HG02840 (cell line): Measurements from ENCODE around the gene SLC6A19.
"Not testable (repeated sequence)": the region's sequence is repeated elsewhere in the genome, so short reads cannot be mapped to it uniquely, and the experiment has no call there.

Experiments used
- ATAC-seq: cut with Tn5 transposase; IDR thresholded peaks from one replicate; pipeline ENCODE4 v1.9.1; 2021; ENCODE audit warnings: mild to moderate bottlenecking, moderate library complexity, moderate number of reproducible peaks; ENCODE audit not compliant: unreplicated experiment, low FRiP score

Gene SLC6A19

DNA sequence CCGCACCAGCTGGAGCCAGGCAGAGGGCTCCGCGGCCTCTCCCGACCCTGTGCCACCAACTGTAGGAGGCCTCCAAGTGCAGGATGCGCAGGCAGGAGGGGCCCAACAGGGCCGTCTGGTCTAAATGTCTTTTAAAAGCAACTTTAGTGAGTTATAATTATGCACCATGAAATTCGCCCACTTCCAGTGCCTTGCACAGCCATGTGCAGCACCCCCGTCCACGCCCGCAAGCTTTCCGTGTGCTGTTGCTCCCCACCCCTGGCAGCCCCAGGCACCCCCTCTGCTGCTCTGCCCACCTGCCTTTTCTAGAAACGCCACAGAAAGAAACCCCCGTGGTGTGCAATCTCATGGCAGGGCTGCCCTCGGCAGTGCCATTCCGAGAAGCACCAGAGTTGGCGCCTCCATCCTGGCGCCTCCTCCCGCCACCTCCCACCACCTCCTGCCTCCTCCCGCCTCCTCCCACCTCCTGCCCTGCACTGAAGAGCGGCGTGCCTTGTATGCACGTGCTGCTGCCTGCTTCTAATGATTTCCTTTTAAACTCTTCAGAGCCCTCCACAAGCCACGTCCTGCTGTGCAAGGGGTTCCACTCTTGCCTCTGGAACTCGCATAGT, 16.3 kb downstream of the SLC6A19 start:
- ATAC-seq, result no peak

DNA sequence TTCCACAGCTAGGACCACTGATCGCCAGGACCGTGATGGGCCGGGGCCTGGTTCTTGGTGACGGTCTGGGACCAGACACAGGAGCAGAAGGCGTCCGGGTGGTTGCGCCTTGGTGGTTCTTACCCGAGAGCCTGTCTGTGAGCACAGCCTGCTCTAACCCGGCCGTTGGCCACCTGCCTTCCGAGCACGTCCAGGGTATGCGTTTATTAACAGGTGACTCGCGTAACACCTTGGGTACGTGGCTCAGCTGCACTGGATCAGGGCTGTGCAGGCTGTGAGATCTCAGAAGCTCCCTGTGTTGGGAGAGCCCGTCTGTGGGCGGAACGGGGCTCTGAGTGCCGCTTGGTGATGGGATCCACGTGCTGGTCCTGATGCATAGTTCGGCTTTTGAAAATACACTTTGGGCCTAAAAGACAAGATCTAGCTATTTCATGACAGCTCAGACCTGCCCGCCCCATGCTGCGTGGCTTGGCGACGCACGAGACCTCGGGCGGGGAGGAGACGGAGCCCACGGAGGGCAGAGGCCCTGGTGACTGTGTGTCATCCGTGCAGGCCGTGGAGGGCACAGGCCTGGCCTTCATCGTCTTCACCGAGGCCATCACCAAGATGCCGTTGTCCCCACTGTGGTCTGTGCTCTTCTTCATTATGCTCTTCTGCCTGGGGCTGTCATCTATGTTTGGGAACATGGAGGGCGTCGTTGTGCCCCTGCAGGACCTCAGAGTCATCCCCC, 17.1 kb downstream of the SLC6A19 start:
- no peak for ATAC-seq

DNA sequence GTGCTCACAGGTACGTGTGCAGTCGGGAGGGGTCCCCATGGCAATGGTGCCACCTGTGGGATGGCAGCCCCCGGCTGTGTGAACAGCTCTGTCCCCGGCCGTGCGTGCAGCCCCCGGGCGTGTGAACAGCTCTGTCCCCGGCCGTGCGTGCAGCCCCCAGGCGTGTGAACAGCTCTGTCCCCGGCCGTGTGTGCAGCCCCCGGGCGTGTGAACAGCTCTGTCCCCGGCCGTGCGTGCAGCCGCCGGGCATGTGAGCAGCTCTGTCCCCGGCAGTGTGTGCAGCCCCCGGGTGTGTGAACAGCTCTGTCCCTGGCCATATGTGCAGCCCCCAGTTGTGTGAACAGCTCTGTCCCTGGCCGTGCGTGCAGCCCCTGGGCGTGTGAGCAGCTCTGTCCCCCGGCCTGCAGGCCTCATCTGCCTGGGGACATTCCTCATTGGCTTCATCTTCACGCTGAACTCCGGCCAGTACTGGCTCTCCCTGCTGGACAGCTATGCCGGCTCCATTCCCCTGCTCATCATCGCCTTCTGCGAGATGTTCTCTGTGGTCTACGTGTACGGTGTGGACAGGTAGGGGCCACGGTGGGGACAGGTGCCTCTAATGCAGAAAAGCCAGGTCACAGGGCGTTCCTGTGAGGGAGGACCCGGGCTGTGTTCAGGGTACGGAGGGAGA, 17.8 kb downstream of the SLC6A19 start:
- no peak for ATAC-seq

DNA sequence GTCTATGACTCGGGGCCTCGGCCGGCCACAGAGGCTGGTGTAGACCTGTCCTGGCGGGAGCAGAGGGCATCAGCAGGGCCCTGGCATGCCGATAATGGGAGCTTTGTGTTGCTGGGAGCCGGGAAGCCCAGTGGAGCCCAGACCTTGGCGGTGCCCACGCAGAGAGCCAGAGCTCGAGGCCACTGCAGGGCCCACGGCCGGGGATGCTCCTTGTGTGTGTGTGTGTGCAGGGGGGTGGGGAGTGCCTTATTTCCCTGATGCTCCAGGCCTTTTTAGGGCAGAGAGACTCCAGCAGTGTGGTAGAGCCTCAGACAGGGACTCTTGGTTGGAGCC, 18.3 kb downstream of the SLC6A19 start:
- ATAC-seq, result no peak

DNA sequence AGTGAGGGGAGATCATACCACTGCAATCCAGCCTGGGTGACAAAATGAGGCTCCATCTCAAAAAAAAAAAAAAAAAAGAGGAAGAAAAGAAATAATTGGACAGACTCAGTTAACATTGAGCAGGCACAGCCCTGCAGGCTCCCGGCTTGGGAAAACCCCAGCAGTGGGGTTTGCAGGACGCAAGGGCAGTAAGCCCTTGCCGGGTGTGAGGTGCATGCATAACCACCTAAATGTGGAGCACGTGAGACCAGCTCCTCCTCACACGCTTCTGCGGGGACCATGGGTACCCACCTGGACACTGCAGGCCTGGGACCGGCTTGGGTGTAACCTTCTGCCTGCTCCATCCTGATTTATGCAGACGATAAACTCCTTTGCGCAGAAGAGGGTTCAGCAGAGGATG, 19.0 kb downstream of the SLC6A19 start:
- ATAC-seq, result no peak

DNA sequence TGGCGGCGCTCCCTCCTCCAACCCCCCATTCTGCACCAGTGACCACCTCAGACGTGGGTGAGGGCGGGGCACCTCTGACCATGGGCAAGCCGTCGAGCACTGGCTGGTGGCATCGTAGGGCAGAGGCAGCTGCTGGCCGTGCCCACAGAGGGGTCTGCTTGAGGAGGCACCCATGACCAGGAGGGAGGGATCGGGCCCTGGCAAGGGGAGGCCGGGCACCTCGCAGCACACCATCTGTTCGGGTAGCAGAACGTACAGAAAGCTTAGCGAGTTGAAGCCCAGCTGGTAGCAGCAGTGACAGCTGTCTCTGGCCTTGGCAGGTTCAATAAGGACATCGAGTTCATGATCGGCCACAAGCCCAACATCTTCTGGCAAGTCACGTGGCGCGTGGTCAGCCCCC, 19.4 kb downstream of the SLC6A19 start:
- ATAC-seq, result no peak

DNA sequence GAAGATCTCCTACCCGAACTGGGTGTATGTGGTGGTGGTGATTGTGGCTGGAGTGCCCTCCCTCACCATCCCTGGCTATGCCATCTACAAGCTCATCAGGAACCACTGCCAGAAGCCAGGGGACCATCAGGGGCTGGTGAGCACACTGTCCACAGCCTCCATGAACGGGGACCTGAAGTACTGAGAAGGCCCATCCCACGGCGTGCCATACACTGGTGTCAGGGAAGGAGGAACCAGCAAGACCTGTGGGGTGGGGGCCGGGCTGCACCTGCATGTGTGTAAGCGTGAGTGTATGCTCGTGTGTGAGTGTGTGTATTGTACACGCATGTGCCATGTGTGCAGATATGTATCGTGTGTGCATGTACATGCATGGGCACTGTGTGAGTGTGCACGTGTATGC, 20.3 kb downstream of the SLC6A19 start:
- ATAC-seq, result no peak

DNA sequence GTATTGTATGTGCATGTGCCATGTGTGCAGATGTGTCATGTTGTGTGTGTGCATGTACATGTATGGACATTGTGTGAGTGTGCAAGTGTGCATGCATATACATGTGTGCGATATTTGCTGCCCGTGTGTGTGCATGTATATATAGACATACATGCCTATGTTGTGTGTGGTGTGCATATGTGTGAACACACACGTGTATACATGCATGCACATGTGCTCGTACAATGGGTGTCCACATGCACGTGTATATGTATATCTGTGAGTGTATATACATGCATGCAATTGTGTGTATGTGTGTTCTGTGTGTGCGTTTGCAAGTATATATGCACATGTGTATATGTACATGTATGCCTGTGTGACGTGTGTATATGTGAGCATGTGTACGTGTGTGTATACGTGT, 20.8 kb downstream of the SLC6A19 start:
- no peak for ATAC-seq

DNA sequence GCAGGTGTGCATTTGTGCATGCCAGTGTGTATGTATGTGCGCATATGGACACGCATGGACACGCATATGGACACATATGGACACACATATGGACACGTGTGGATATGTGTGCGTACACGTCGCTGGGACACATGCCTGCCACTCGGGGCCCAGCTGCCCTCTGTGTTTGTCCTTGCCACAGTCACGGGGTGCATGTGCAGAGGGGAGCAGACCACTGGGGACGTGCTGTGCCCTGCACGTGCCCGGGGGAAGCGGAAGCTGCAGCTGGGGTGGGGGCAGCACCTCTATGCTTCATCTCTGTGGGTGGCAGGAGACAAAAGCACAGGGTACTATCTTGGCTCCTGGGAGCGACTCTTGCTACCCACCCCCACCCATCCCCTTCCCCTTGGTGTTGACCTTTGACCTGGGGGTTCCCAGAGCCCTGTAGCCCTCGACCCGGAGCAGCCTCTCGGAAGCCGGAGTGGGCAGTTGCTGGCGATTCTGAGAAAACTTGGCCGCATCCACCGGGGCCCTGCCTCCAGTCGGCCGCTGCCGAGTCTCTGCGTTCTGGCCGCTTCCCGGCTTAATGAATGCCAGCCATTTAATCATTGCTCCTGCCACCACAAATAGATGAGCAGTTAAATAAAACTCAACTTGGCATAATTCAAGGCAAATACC, 21.4 kb downstream of the SLC6A19 start:
- ATAC-seq, result no peak

DNA sequence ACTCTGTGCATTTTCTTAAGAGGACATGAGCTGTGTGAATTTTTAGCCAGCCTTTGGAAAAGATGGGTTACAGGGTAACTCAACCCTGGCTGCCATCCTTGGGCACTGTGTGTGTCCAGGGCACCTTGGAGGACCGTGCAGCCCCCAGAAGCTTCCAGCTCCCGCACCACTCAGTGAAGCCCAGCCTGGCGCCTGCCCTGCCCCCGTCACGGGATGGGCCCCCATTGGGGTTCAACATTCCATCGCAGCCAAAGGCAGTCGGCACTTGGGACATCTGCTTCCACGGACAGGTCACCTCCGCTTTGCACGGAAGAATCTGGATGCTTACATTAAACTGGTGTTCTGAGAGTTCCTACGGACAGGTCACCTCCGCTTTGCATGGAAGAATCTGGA, 21.9 kb downstream of the SLC6A19 start:
- ATAC-seq, result no peak

DNA sequence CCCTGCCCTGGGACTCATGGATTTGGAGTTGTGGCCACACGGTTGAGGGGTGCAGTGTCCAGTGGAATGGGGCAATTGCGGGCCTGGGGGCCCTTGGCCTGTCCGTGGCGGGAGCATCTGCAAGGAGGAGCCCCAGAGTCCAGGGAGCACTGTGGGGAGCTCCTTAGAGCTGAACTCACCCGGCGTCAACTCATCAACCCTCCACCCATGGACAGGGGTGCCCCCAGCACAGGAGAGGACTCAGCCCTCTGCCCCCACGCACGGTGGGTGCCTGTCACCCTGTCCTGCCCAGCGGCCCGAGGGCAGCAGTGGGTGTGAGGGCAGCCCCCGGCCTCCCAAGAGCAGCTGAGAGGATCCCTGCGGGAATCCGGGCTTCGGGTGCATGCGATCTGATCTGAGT, 23.2 kb downstream of the SLC6A19 start:
- no peak for ATAC-seq

DNA sequence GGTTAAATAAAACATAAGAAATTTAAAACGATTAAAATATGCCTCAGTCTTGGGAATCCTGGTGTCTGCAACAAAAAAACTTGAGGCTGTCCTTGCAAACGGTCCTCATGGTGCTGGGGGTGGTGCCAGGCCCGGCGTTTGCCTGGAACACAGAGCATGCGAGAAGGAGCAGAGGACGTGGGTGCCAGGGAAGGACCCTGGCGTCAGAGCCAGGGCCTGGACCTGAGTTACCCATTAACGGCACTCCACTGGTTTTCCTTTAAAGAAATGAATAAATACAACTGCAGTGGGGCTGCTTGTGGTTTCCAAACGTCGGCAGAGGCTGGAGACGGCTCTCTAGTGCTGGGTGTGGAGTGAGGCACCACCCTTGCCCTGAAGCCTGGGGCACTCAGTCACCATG, 23.7 kb downstream of the SLC6A19 start, which contains the start of gene SLC6A18:
Gene SLC6A18, plus strand, starts transcription at position 301 of the 400 bp plus-strand sequence. Its CDS starts 97 bp downstream, at position 398.
- no peak for ATAC-seq

DNA sequence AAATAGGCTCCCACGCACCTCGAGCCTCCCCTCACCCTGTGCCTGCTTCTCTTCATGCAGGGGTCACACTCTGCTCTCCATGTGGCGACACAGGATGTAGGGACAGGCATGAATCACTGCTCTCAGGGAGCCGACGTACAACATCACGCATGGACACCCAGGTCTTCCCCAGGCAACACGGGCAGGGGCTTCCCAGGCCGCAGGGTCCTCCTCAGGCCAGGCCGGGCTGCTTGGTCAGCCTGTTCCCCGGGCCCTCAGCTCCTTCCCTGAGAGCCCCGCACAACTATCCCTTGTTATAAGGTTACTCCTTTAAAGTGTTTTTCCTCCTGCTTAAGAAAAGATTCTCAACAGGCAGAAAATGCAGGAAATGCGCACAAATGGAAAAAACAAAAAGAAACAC, 24.8 kb downstream of the SLC6A19 start:
- ATAC-seq, result no peak

DNA sequence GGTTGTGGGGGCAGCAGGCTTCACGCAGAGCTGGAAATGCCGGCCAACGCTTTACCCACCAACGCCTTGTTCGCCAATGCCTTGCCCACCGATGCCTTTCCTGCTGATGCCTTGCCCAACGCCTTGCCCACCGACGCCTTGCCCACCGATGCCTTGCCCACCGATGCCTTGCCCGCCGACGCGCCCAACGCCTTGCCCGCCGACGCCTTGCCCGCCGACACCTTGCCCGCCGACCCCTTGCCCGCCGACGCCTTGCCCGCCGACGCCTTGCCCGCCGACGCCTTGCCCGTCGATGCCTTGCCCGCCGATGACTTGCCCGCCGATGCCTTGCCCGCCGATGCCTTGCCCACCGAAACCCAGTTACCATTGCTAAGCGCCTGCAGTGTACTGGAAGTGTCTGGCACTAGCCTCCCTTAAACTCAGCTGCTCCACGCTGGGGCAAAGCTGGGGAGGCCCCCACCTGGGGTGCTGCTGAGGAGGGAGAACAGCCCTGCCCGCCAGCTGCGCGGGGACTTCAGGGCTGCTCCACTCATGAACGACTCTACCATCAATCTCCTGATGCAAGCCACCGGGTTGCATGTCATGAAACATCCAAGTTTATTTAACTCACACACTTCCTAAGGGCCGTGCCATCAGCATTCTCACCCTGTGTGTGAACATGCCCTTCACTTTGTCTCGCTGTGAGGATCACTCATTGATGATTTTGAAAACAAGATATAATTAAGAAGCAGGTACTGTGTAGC, 25.6 kb downstream of the SLC6A19 start:
- ATAC-seq, result no peak

DNA sequence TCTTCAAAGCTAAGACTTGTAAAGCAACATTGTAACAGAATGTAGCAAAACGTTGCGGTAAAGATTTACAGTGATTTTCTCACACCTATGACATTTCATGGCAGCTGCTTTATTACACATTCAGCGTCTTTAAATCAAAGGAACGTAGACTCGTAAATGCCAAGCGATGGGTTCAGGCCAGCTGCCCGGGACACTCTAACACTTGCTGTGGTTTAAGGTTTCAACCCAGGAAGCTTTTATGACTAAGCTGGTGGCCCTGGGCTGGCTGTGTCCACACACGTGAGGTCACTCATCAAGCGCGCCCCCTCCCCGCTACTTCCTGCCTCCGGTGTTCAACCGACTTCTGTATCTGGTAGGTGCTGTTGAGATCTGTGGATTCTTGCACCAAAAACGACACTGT, 26.3 kb downstream of the SLC6A19 start:
- ATAC-seq, result no peak

DNA sequence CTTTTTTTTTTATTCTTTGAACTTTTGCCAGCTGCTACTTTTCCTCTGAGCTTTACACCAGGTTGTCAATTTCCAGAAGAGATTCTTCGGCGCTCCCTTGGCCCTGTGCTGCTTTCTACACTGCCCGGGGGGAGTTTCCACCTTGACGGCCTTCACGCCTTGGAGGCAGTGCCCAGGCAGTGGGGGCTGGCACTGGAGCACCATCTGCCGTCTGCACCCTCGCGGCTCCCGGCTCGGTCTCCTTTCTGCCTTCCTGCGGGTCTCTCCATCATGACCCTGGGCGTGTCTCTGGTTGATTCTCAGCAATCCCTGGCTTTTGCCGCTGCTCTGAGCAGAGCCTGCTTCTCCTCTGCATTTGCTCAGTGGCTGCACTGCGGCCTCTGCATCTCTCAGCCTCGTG, 26.7 kb downstream of the SLC6A19 start:
- no peak for ATAC-seq

DNA sequence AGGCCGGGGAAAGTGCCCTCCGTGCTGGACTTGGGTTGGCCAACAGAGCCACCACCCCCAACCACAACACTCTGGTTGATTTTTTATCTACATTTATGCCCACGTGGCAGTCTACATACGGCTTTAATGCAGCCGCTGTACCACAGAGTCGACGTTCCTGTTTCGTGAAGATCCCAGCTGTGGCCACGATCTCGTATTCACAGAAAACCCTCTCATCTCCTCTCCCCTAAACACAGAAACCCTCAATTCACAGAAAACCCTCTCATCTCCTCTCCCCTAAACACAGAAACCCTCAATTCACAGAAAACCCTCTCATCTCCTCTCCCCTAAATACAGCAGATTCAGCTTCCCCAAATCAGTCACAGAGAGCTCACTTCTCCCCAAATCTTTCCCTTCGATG, 27.6 kb downstream of the SLC6A19 start:
- ATAC-seq, result not testable (repeated sequence)

DNA sequence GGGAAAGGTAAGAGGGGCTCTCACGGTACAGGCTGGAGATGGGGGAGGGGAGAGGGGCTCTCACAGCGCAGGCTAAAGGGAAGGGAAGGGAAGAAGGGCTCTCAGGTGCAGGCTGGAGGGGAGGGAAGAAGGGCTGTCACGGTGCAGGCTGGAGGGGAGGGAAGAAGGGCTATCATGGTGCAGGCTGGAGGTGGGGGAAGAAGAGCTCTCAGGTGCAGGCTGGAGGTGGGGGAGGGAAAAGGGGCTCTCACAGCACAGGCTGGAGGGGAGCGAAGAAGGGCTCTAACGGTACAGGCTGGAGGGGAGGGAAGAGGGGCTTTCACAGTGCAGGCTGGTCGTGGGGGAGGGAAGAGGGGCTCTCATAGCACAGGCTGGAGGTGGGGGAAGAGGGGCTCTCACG, 28.4 kb downstream of the SLC6A19 start:
- no peak for ATAC-seq

DNA sequence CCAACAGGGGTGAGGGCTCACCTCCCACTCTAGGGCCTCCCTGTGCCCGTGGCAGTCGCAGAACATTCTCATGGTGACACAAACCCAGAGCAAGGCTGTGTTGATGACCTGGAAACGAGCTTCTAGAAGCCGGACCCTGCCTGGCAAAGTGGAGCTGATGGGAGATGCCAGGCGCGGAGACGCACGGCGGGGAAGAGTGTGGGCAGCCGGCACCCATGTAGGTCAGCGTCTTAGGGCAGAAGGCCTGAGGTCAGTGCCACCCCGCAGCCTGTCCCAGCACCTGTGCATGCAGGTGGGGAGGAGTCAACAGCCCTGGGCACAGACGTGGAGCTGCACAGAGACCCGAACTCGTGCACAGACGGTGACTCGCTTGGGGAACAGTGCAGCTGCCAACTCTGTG, 29.2 kb downstream of the SLC6A19 start:
- no peak for ATAC-seq

DNA sequence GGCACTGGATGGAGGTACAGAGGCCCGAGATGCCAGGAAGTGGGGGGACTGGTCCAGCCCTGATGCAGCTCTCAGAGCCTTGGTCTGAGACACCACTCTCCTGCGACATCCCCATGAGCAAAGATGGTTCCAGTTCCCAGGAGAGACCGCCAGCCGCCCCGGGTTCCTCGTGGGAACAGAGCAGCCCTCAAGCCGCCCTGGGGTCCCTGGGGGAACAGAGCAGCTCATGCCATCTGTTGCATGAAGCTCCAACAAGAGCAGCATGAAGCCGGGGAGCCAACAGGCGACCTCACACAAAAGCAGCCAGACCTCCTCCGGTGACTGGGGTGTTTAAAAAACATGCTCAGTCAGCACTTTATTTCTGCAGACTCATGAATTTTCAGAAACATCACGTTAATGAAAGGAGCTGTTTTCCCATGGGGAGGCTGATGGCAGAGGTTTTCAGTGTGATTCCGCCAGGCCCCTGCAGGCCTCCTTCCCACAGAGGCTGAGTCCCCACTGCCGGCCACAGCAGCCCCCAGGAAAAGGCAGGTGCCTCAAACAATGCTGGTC, 30.0 kb downstream of the SLC6A19 start:
- ATAC-seq, result no peak
